NCI-H187 (cell line): Measurements from ENCODE around the gene KLC1.
"Not testable (repeated sequence)": the region's sequence is repeated elsewhere in the genome, so short reads cannot be mapped to it uniquely, and the experiment has no call there.

ENCODE experiments used
- DNase-seq, 2 experiments: peaks; one replicate each; lab custom pipeline; 2025; lab: John Stamatoyannopoulos, UW

KLC1 gene

DNA sequence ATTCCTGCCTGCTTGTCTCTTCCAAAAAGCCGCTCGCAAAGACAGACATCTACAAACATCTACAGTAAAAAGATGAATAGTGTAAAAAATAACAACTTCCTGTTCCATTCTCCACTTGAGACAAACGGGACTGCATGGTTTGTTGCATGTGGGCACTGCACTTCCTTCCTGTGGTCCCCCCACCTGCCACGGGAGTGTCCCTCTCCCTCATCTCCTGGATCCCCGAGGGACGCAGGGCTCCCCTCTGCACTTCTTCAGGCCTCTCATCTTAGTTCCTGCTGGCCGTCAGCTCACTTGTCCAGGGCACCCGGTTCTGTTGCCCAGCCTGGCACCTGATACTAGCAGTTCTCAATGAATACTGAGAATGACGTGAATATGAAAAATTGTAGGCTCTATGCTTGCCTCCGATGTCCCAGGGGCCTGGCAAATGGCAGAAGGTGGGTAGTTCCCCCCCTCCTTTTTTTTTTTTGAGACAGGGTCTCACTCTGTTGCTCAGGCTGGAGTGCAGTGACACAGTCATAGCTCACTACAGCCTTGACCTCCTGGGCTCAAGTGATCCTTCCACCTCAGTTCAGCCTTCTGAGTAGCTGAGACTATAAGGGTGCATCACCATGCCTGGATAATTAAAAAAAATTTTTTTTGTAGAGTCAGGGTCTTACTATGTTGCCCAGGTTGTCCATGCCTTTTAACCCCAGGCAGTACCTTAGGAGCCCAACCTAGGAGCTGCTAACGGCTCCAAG, 3.5 kb upstream of the KLC1 start:
- no peak for DNase-seq

DNA sequence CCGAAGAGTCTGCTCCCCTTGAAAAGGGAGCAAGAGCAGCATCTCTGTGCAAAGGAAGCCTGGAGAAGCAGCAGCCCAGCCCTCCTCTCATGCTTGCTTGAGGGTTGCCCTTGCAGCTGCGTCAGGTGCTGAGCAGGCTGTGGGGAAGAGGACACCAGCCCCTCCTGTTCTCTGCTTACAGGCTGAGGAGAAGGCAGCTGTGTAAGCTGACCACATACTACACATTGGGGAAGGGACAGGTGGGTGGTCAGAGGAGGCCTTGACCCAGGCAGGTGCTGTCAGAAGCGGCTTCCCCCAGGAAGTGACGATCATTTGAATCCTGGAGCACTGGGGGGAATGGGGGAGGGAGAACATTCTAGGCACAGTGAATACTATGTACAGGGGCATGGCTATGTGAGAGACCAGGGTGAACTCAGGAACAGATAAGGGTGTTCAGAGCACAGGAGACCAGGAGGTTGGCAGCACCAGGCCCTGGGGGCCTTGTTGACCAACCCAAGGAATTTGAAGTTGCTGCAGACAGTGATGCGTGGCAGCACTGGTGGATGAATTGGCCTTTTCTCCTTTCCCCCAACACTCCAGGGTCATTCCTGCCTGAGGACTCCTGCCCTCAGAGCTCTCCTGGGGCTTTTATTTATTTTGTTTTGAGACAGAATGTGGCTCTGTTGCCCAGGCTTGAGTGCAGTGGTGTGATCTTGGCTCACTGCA, 2.7 kb upstream of the KLC1 start:
- peak in 1 of 2 experiments; percentile 56 for DNase-seq

- no peak for DNase-seq
These were observed 1.7 kb upstream of the KLC1 start for GRCh38 chr14:103627073-103628025.

DNA sequence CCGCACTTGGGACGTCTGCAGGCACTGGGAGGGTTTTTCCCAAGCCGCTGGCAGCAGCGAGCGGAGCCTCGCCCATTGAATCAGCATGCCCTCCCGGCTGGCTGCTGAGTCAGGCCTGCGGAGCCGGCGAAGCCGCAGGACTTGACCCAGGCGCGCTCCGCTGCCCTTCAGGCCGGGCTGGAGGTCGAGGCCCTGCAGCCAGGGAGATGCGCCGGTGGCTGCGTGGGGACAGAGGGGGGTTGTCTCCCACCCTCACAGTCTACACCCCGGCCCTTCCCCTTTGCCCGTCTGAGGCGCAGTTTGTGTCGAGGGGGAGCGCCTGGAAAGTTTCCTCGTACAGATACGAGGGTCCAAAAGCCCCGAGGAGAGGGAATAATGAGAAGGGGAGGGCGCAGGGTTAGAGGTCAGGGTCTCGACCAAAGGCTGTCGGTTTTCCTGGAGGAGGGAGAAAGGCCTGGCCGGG, 759 bp upstream of the KLC1 start:
- DNase-seq: no peak

- DNase-seq: no peak
These were observed 601 bp downstream of the KLC1 start for GRCh38 chr14:103629503-103630121.

DNA sequence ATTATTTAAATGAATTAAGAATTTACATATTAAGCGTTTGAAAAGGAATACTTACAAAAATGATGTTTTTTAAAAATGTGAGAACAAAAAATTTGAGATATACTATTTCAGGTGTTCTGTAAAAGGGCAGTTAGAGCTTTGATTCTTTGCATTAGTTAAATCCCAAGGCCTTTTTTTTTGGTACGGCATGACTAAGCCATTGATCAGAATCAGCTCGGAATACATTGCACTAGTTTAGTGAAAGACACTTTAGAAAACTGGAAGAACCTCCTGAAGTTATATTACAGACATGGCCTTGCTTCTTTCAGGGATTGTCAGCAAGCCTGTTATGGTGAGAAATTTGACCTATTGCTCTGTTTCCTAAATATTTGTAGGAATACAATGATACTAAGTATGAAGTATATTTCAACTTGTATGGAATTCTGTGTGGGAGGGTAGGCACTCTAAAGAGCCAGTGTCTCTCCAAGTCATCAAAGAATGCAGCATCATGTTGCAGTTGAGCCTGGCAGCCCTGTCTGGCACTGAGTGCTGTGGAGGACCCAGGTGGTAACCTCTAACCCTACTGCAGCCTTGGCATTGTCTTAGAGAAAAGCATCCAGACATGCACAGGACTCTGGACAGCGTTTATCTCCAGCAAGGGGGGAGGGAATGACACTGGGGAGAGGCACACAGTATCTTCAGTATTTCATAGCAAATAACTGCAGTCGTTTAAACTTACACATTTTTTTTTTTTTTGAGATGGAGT, 1.5 kb downstream of the KLC1 start:
- DNase-seq: no peak

GRCh38 chr14:103633391-103633790, 4.4 kb downstream of the KLC1 start:
- no peak for DNase-seq

- DNase-seq: no peak
These were observed 5.1 kb downstream of the KLC1 start for GRCh38 chr14:103634156-103634555.

DNA sequence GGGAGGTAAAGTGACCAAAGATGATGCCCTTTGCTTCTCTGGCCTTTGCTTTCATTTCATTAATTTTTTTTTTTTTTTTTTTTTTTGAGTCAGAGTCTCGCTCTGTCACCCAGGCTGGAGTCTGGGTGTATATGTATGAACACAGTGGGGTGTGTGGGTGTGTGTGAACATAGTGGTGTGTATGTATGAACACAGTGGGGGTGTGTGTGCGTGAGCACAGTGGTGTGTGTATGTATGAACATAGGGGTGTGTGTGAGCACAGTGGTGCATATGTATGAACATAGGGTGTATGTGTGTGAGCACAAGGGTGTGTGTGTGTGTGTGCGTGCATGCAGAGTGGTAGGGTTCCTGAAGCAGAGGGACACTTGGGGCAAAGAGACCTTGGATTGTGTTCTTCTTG, 9.6 kb downstream of the KLC1 start:
- DNase-seq: no peak

DNA sequence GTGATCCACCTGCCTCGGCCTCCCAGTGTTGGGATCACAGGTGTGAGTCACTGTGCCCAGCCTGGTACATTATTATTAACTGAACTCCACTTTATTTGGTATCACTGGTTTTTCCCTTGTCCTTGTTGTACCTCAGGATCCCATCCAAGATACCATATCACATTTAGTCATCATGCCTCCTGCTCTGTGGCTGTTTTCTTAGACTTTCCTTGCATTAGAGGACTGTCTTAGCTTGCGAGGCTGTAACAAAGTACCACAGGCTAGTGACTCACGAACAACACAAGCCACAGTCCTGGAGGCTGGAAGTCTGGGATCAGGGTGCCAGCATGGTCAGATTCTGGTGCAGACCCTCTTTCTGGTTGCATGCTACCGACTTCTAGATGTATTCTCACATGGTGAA, 12.2 kb downstream of the KLC1 start:
- DNase-seq: no peak

GRCh38 chr14:103646189-103646588, 17.2 kb downstream of the KLC1 start:
- no peak for DNase-seq

- DNase-seq: no peak
These were observed 20.0 kb downstream of the KLC1 start for GRCh38 chr14:103649001-103649400.

GRCh38 chr14:103650213-103650612, 21.2 kb downstream of the KLC1 start:
- no peak for DNase-seq

DNA sequence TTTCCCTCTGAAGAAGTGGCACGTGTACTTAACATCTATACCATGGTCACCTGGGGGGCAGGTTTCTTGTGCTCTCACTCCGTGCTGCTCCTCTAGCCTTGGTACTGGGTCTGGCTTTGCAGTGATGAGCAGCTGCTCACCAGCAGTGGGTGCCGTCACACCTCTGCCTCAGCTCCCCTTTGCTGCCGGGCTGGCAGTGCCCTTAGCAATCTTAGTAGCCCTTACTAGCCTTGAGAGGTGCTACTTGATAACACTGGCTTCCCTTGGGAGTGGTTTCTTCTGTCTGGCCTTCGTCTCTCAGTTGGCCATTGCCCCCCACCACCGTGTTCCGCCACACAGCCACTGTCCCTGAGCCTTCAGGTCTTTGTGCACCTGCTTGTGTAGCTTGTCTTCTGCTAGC, 22.6 kb downstream of the KLC1 start:
- DNase-seq: no peak

DNA sequence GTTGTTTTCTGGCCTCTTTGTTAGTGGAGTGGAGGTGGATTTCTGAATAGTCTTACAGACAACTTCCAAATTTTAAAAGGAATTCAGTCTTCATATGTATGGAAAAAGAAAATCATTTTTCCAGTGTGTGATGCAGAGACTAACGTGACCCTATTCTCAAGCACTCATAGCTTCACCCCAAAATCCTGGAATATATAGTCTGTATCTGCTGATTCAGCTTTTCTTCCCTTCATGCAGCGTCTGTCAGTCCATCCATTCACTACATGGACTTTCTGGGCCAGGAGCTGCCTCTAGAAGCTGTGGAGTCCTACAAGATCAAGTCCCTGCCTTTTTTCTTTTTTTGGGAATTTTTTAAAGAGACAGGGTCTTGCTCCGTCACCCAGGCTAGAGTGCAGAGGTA, 23.8 kb downstream of the KLC1 start:
- no peak for DNase-seq

GRCh38 chr14:103653336-103653735, 24.3 kb downstream of the KLC1 start:
- not testable (repeated sequence) for DNase-seq

DNA sequence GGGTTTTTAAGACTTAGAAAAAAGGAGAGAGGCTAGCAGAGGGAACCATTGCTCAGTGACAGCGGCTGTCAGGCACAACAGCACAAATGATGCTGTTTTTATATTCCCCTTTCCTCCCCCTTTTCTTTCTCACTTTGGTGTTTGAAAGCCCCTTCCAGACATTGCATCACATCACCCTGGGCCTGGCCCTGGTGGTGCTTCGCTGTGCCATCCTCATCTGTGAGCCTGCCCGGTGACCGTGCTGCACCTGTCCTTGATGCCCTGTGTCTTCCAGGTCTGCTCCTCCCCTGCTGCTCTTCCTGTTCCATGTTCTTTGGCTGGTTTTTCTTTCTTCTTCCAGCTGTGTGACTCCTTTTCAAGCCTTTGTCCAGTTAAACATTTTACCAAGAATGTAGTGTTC, 24.8 kb downstream of the KLC1 start:
- DNase-seq: no peak

DNA sequence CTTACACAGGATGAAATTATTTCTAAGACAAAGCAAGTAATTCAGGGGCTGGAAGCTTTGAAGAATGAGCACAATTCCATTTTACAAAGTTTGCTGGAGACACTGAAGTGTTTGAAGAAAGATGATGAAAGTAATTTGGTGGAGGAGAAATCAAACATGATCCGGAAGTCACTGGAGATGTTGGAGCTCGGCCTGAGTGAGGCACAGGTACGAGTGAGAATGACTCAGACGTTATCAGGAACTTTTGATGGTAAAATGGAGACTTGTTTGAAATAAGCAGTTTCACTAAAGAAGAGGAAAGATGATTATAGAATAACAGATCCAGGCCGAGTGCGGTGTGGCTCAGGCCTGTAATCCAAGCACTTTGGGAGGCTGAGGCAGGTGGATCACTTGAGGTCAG, 25.6 kb downstream of the KLC1 start:
- no peak for DNase-seq

- no peak for DNase-seq
These were observed 27.2 kb downstream of the KLC1 start for GRCh38 chr14:103656031-103656755.

- no peak for DNase-seq
These were observed 27.7 kb downstream of the KLC1 start for GRCh38 chr14:103656756-103657133.

GRCh38 chr14:103657471-103657870, 28.5 kb downstream of the KLC1 start:
- DNase-seq: no peak
